ENCODE data around the gene PRKCH. TPM values are rescaled to one million over a fixed set of nuclear protein-coding genes. Genes with fewer than 3 reads are reported as not detected.

Gene PRKCH
- total RNA-seq, 4 donors from 2014 or later: 34.5 to 51.3 (median 45.0) TPM

DNA sequence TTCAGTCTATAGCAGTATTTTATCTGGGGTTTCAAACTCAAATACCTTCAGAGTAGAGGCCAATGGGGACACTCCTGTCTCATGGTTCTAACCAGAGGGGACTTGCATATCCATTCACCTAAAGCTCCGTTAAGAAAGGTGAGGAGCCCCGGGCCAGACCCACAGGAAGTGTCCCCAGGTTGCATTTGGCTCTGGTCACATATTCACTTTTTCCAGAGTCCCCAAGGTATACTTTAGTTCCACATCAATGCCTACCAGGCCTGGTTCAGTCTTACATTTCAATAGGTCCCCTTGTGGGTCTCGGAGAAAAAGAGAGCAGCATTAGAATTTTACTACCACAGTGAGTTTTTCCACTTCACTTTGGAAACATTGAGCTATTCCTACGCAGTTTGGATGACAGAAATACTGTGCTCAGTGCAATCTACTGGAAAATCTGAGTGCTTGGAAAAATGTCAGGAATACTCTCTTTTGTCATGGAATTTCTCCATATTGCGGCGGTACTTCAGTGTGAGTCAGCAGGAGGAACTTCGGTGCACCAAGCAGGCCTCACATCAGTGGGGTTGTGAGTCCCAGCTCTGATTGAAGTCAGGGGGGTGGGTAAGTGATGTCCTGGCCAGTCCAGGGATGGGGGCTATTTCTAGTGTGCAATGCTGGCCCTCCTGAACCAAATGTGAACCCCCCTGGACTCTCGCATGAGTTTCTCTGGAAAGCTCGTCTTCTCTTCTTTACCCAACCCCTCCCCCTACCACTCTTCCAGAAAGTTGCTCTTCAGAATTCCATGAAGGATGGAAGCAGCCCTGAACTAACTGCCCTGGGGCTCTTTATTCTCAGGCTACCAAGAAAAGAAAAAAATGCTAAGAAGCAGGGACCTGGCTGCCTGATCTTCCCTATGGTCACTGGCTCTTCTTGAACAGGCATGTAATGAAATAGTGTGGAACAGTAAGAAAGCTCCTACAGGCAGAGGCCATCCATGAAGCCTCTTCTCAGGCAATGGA lies 184.7 kb downstream of the PRKCH start:
- peaks cover 23 to 81% (median 48%) of the 10 kb centered on the region in 3 donors for H3K4me1 ChIP-seq
- no peaks in the 10 kb centered on the region for H3K27me3 ChIP-seq
- intact Hi-C loops (cut with DNase I): no loop called here
- peak overlapping the region in 3 of 4 donors; percentile 10 to 58 (median 32) for H3K27ac ChIP-seq
- DNase-seq: no peak
- TF ChIP-seq, protein P1, sequence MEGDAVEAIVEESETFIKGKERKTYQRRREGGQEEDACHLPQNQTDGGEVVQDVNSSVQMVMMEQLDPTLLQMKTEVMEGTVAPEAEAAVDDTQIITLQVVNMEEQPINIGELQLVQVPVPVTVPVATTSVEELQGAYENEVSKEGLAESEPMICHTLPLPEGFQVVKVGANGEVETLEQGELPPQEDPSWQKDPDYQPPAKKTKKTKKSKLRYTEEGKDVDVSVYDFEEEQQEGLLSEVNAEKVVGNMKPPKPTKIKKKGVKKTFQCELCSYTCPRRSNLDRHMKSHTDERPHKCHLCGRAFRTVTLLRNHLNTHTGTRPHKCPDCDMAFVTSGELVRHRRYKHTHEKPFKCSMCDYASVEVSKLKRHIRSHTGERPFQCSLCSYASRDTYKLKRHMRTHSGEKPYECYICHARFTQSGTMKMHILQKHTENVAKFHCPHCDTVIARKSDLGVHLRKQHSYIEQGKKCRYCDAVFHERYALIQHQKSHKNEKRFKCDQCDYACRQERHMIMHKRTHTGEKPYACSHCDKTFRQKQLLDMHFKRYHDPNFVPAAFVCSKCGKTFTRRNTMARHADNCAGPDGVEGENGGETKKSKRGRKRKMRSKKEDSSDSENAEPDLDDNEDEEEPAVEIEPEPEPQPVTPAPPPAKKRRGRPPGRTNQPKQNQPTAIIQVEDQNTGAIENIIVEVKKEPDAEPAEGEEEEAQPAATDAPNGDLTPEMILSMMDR (IDR thresholded peaks at IDR 0.05): no peak
- no peak for TF ChIP-seq POLR2A (IDR thresholded peaks at IDR 0.05)
- H3K36me3 ChIP-seq: peaks cover 0 to 13% (median 0%) of the 10 kb centered on the region in 3 donors
- H3K4me3 ChIP-seq: no peak overlapping the region
- WGBS, 2 donors: 93 to 95% methylated on average over 7 to 9 of the region's 9 CpGs
- no peaks in the 10 kb centered on the region for H3K9me3 ChIP-seq

DNA sequence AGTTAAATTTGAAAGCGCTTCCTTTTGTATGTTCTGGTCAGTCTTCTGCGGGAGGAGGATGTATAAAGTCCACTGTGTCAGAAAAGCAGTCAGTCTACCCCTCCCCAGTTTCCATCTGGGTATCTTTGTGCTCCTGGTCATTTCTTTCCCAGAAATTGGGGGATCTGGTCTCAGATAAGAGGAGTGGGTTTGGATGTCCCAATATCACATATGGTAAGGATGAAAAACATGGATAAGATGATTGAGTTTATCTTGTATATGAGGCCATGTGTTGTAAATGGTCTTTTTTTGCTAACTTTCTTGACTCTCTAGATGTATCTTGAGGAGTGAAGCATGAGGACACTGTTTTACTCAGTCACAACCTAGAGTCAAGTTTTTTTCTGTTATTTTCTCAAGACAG lies 187.1 kb downstream of the PRKCH start:
- Histone ChIP-seq H3K36me3 (peaks cover 0 to 13% (median 0%) of the 10 kb centered on the region in 3 donors), H3K4me1 (peaks cover 27 to 81% (median 52%) of the 10 kb centered on the region in 3 donors), H3K4me3 (no peak overlapping the region), H3K9me3 (no peaks in the 10 kb centered on the region), H3K27ac (no peak overlapping the region), H3K27me3 (no peaks in the 10 kb centered on the region)
- TF ChIP-seq POLR2A (IDR thresholded peaks at IDR 0.05): no peak
- TF ChIP-seq, protein P1 (IDR thresholded peaks at IDR 0.05): no peak
- WGBS, 2 donors: 42 to 50% methylated on average over 2 of the region's 2 CpGs
- no peak for DNase-seq
- intact Hi-C loops (cut with DNase I): no loop called here

DNA sequence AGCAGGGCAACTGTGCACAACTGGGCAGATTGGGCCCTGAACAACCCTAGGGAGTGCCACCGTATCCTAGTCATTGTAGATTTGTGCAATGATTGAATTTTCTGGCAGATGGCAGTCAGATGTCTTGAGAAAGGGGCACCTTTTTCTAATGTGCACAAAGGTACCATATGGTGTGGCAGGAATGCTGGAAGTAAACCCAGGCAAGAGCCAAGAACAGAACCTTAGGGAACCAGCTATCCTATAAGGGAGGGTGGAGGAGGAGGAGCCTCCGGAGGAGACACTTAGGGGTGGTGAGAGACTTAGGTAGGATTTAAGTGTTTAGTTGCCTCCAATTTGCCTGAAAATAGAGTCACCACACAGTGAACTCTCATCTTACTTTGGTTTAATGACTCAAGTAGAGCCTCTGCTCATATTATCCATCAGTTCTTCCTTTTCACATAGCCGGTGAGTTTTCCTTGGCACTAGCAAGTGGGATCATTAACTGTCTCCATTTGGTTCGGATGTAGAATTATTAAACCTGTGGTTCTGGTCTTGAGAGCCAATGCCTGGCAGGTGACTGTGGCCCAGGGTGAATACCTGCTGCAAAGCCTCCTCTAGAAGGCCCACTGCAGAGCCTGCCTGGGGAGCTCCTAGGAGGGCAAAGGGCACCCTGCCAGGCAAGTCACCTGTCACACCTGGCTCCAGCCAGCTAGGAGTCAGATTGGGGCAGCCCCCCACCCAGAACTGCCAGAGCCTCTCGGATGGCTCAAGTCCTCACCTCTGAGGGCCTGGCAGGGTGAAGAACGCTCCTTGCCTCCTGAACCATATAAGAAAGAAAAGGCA lies 189.6 kb downstream of the PRKCH start:
- intact Hi-C loops (cut with DNase I): no loop called here
- Histone ChIP-seq H3K9me3 (no peaks in the 10 kb centered on the region), H3K4me3 (no peak overlapping the region), H3K27ac (peak overlapping the region; percentile 60 to 86 (median 84)), H3K27me3 (no peaks in the 10 kb centered on the region), H3K4me1 (peaks cover 35 to 82% (median 57%) of the 10 kb centered on the region in 3 donors), H3K36me3 (peaks cover 0 to 13% (median 0%) of the 10 kb centered on the region in 3 donors)
- WGBS, 2 donors: 42 to 67% methylated on average over 6 of the region's 6 CpGs
- no peak for DNase-seq
- no peak for TF ChIP-seq POLR2A (IDR thresholded peaks at IDR 0.05)
- TF ChIP-seq, protein P1 (IDR thresholded peaks at IDR 0.05): no peak

DNA sequence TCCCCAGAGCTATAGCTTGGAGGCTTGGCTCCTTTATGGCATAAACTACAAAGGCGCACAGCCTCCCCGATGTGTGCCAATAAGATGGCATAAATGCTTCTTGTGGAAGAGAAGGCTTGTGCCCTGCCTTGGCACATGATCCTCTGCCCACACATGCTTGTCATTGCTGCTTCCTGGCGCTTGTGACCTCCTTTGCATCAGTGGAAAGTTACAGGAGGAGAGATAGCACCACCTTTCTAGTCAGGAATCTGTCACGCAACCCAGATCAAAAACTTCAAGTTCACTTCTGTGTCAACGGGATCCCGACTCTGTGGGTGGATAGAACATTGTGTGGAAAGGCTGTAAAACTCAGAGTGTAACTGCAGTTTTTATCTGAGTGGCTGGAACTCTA lies 190.2 kb downstream of the PRKCH start:
- Histone ChIP-seq H3K4me1 (peaks cover 38 to 82% (median 63%) of the 10 kb centered on the region in 3 donors), H3K9me3 (no peaks in the 10 kb centered on the region), H3K27ac (peak overlapping the region; percentile 60 to 86 (median 84)), H3K27me3 (no peaks in the 10 kb centered on the region), H3K4me3 (no peak overlapping the region), H3K36me3 (peaks cover 0 to 8% (median 0%) of the 10 kb centered on the region in 3 donors)
- DNase-seq: no peak
- 14 to 28% methylated on average over 4 to 6 of the region's 6 CpGs for whole genome bisulfite sequencing, 2 donors
- no peak for TF ChIP-seq POLR2A (IDR thresholded peaks at IDR 0.05)
- TF ChIP-seq, protein P1 (IDR thresholded peaks at IDR 0.05): no peak
- intact Hi-C loops (cut with DNase I): no loop called here

Data from esophagus squamous epithelium (tissue), 5 donors.